HepG2 (cell line): ENCODE measurements around the gene ESR2. TPM values are rescaled to one million over a fixed set of nuclear protein-coding genes. Genes with fewer than 3 reads are reported as not detected.

Experiments
- ATAC-seq: fragments of 200-7000 bp; cut with Tn5 transposase; 3 replicates; pipeline ENCODE4 v1.9.1; 2020; ENCODE audit warnings: mild to moderate bottlenecking, moderate library complexity
- BruUV-seq: library from RNA; stranded (reverse); fragments of 400-500 nt; replicated peaks from 2 replicates; lab custom pipeline; 2021; lab: Mats Ljungman, UMichigan
- CTCF ChIA-PET: fragments of 300-600 bp; formaldehyde crosslinking; extraction: SDS; loops from one replicate; lab custom pipeline; 2021; ENCODE audit warnings: low total read pairs, inconsistent platforms, low intra/inter-chr PET ratio; lab: Yijun Ruan, JAX
- POLR2A ChIA-PET: fragments of 350-600 bp; sonication (Branson Sonifier 250); formaldehyde crosslinking; loops from one replicate; lab custom pipeline; 2020; ENCODE audit warnings: antibody characterized with exemption, inconsistent platforms; lab: Yijun Ruan, JAX
- DNase-seq: peaks from one replicate; pipeline ENCODE4 v3.0.0-alpha.2; 2015; ENCODE audit warnings: low spot score
- FAIRE-seq: peaks from 3 replicates; lab custom pipeline; 2011; peaks lifted over from hg19 to GRCh38; lab: Jason Lieb, UNC
- H2AFZ ChIP-seq: one replicate; pipeline ENCODE4 v1.6.1; 2011; ENCODE audit warnings: low read length, inconsistent platforms
- H3K27ac ChIP-seq: fragments of 300-600 bp; 3 replicates; pipeline ENCODE4 v1.8.0; 2011; ENCODE audit warnings: mixed run types, mild to moderate bottlenecking, mixed read lengths, low read length, inconsistent platforms; ENCODE audit not compliant: insufficient read depth; ENCODE audit errors: extremely low read length
- H3K27me3 ChIP-seq, 2 experiments: fragments of 200-600 bp in 1 of 2; 2 replicates in 1 of 2; 3 replicates in 1 of 2; pipeline versions ENCODE4 v1.6.0 to v1.8.0; 2011; ENCODE audit warnings: low read length in 2 of 2, mild to moderate bottlenecking in 2 of 2, moderate library complexity in 2 of 2, inconsistent platforms in 1 of 2; ENCODE audit not compliant: insufficient read depth in 2 of 2, control insufficient read depth in 1 of 2
- H3K36me3 ChIP-seq, 2 experiments: fragments of 200-600 bp in 1 of 2; replicated peaks in 1 of 2; 2 replicates in 1 of 2; 3 replicates in 1 of 2; pipeline versions ENCODE4 v1.5.1 to v1.8.0; 2011; ENCODE audit warnings: low read length in 2 of 2, inconsistent platforms in 1 of 2; ENCODE audit not compliant: insufficient read depth in 2 of 2, control insufficient read depth in 1 of 2
- H3K4me1 ChIP-seq: 2 replicates; pipeline ENCODE4 v1.5.1; 2012; ENCODE audit warnings: low read length, inconsistent platforms; ENCODE audit not compliant: insufficient read depth
- H3K4me2 ChIP-seq: 2 replicates; pipeline ENCODE4 v1.6.0; 2011; ENCODE audit warnings: low read depth, low read length, inconsistent platforms
- H3K4me3 ChIP-seq, 3 experiments: fragments of 200-600 bp in 1 of 3; sonication (generic), shearing (Covaris generic) in 1 of 3; replicated peaks in 1 of 3; 2 replicates each; pipeline ENCODE4 v1.5.1; 2011 to 2016; ENCODE audit warnings: low read length in 3 of 3, inconsistent platforms in 2 of 3, low read depth in 2 of 3, mild to moderate bottlenecking in 2 of 3, control low read depth in 1 of 3, mixed read lengths in 1 of 3; ENCODE audit not compliant: insufficient read depth in 1 of 3
- H3K79me2 ChIP-seq: one replicate; pipeline ENCODE4 v1.6.1; 2011; ENCODE audit warnings: low read length, inconsistent platforms; ENCODE audit not compliant: insufficient read depth
- H3K9ac ChIP-seq: 2 replicates; pipeline ENCODE4 v1.6.0; 2011; ENCODE audit warnings: mild to moderate bottlenecking, low read depth, low read length, inconsistent platforms; ENCODE audit not compliant: insufficient read depth
- H3K9me3 ChIP-seq: 2 replicates; pipeline ENCODE4 v1.5.1; 2012; ENCODE audit warnings: mild to moderate bottlenecking, low read length
- H4K20me1 ChIP-seq: 2 replicates; pipeline ENCODE4 v1.6.0; 2011; ENCODE audit warnings: inconsistent platforms, mild to moderate bottlenecking, low read length, moderate library complexity; ENCODE audit not compliant: insufficient read depth
- ATM ChIP-seq: fragments of 450-650 bp; IDR thresholded peaks from 2 replicates; pipeline ENCODE4 v1.7.1; 2017; ENCODE audit warnings: mild to moderate bottlenecking, borderline replicate concordance
- KDM6A ChIP-seq: IDR thresholded peaks from 2 replicates; pipeline ENCODE4 v1.6.1; 2016; ENCODE audit warnings: low read depth
- RELA ChIP-seq: sonication (generic); formaldehyde crosslinking; IDR thresholded peaks from 2 replicates; pipeline ENCODE4 v1.4.0; 2020; ENCODE audit warnings: missing genetic modification reagents
- WGBS: methylation state at CpG from one replicate; pipeline ENCODE4 v1.1.6; 2017; ENCODE audit warnings: low lambda C conversion rate; 5-methylcytosine and 5-hydroxymethylcytosine counted together
- in situ Hi-C: cut with HindIII; loops from 2 replicates; pipeline ENCODE4 v1.10.0; 2017; ENCODE audit warnings: low pct_unique_long_range_greater_than_20kb; ENCODE audit not compliant: extremely low pct_ligation_motif_present
- intact Hi-C: fragments of 100-400 bp; cut with micrococcal nuclease; formaldehyde crosslinking; loops from one replicate; pipeline ENCODE4 v1.10.0; 2022; ENCODE audit not compliant: unreplicated experiment
- polyA plus RNA-seq, 8 experiments: library from polyadenylated mRNA; depleted of rRNA in 3 of 8; stranded (reverse) in 7 of 8; unstranded in 1 of 8; fragments of >200 nt; fragmentation: Illumina TruSeq in 4 of 8; extraction: Trizol in 4 of 8; gene quantifications; 2 replicates each; pipeline versions ENCODE4 v1.2.1 to v1.2.3, GENCODE V29; 2011 to 2016; ENCODE audit warnings: low read depth in 4 of 8, missing spikeins in 1 of 8, mixed read lengths in 1 of 8; ENCODE audit not compliant: insufficient read depth in 1 of 8
- total RNA-seq, 5 experiments: library from RNA; depleted of rRNA; stranded (reverse); fragments of >200 nt; fragmentation: Illumina TruSeq; extraction: Trizol; gene quantifications; 2 replicates each; pipeline ENCODE4 v1.2.3, GENCODE V29; 2016; ENCODE audit warnings: low read depth in 1 of 5
- TF ChIP-seq, protein P1 (sequence below): sonication (generic); formaldehyde crosslinking; IDR thresholded peaks from 2 replicates; pipeline ENCODE4 v1.4.0; 2020; ENCODE audit warnings: missing genetic modification reagents
- TF ChIP-seq, protein P2 (sequence below): sonication (generic); formaldehyde crosslinking; IDR thresholded peaks from 2 replicates; pipeline ENCODE4 v1.5.0; 2020; ENCODE audit warnings: missing genetic modification reagents
- TF ChIP-seq, protein P3 (sequence below): sonication (generic); formaldehyde crosslinking; IDR thresholded peaks from 2 replicates; pipeline ENCODE4 v1.4.0; 2020; ENCODE audit warnings: missing genetic modification reagents, mild to moderate bottlenecking, borderline replicate concordance
- TF ChIP-seq, protein P4 (sequence below): sonication (generic); formaldehyde crosslinking; IDR thresholded peaks from 2 replicates; pipeline ENCODE4 v1.4.0; 2020; ENCODE audit warnings: mild to moderate bottlenecking, missing genetic modification reagents
- TF ChIP-seq, protein P5 (sequence below): sonication (generic); formaldehyde crosslinking; IDR thresholded peaks from 2 replicates; pipeline ENCODE4 v1.4.0; 2020; ENCODE audit warnings: missing genetic modification reagents
- TF ChIP-seq, protein P6 (sequence below): IDR thresholded peaks from 2 replicates; pipeline ENCODE4 v1.6.1; 2016; ENCODE audit warnings: missing genetic modification reagents, missing compliant biosample characterization

ESR2 gene
- total and polyA plus RNA-seq, 2 of the 13 experiments (the other 11 are each of a cell fraction or from before 2014, with no cell fraction given): 0.01 to 0.04 TPM

DNA sequence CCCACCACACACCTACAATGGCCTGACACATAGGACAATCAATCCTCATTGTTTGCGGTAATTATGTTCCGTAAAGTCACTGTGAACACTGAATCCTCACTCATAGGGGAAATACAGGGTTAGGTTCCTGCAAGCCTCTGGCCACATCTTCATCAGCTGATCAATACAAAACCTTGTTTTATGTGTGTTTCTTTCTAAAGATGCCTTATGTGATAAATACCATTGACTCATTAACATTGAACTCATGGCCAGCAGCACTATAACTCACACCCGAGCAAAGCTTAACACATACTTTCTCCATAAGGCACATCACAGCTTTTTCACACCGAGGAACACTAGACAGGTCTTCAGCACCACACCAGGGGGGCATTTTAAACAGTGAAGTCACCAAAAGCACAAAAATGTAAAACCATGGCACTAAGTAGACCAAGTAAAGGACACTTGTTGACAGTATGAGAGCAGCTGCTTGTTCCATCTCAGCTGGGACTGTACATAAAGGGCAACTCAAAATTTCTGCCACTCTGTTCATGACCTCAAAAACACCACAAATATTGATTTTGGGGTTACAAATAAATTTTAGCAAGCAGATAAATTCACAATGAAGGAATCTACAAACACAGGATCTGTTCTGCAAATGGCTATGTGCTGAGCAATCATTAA lies 60.5 kb downstream of the ESR2 start (continued):
- TF ChIP-seq, protein P1, sequence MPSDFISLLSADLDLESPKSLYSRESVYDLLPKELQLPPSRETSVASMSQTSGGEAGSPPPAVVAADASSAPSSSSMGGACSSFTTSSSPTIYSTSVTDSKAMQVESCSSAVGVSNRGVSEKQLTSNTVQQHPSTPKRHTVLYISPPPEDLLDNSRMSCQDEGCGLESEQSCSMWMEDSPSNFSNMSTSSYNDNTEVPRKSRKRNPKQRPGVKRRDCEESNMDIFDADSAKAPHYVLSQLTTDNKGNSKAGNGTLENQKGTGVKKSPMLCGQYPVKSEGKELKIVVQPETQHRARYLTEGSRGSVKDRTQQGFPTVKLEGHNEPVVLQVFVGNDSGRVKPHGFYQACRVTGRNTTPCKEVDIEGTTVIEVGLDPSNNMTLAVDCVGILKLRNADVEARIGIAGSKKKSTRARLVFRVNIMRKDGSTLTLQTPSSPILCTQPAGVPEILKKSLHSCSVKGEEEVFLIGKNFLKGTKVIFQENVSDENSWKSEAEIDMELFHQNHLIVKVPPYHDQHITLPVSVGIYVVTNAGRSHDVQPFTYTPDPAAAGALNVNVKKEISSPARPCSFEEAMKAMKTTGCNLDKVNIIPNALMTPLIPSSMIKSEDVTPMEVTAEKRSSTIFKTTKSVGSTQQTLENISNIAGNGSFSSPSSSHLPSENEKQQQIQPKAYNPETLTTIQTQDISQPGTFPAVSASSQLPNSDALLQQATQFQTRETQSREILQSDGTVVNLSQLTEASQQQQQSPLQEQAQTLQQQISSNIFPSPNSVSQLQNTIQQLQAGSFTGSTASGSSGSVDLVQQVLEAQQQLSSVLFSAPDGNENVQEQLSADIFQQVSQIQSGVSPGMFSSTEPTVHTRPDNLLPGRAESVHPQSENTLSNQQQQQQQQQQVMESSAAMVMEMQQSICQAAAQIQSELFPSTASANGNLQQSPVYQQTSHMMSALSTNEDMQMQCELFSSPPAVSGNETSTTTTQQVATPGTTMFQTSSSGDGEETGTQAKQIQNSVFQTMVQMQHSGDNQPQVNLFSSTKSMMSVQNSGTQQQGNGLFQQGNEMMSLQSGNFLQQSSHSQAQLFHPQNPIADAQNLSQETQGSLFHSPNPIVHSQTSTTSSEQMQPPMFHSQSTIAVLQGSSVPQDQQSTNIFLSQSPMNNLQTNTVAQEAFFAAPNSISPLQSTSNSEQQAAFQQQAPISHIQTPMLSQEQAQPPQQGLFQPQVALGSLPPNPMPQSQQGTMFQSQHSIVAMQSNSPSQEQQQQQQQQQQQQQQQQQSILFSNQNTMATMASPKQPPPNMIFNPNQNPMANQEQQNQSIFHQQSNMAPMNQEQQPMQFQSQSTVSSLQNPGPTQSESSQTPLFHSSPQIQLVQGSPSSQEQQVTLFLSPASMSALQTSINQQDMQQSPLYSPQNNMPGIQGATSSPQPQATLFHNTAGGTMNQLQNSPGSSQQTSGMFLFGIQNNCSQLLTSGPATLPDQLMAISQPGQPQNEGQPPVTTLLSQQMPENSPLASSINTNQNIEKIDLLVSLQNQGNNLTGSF (CRISPR knock-in tag): no peak
- TF ChIP-seq, all 625 proteins: peak for 0

DNA sequence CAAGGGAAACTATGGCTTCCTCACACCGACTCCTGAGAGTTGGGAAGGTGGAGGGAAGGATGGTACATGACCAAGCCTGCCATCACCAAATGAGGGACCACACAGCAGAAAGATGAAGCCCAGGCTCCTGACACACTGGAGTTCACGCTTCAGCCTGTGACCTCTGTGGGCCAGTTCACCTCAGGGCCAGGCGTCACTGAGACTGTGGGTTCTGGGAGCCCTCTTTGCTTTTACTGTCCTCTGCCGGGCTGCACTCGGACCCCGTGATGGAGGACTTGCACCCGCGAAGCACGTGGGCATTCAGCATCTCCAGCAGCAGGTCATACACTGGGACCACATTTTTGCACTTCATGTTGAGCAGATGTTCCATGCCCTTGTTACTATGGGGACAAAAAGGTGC lies 61.2 kb downstream of the ESR2 start:
- no peaks in the 10 kb centered on the region for H3K79me2 ChIP-seq
- DNase-seq (no peak), ATAC-seq (no peak), FAIRE-seq (no peak)
- H3K36me3 ChIP-seq: no peaks in the 10 kb centered on the region; a peak in 1 of 5 replicates
- no peaks in the 10 kb centered on the region for H4K20me1 ChIP-seq
- no peak overlapping the region for H2AFZ ChIP-seq
- no peaks in the 10 kb centered on the region for H3K9me3 ChIP-seq
- H3K4me1 ChIP-seq: no peaks in the 10 kb centered on the region
- no peak overlapping the region for H3K9ac ChIP-seq
- H3K27ac ChIP-seq: no peak overlapping the region
- 88% methylated on average over 7 of the region's 9 CpGs for WGBS
- no peak overlapping the region for H3K4me2 ChIP-seq
- no peaks in the 10 kb centered on the region; a peak in 1 of 5 replicates for H3K27me3 ChIP-seq
- ChIA-PET CTCF (no interaction called here), POLR2A (no interaction called here)
- BruUV-seq: no TSS peak
- in situ Hi-C loops (no loop called here), intact Hi-C loops (no loop called here)
- H3K4me3 ChIP-seq: no peak overlapping the region
- TF ChIP-seq, protein P2, sequence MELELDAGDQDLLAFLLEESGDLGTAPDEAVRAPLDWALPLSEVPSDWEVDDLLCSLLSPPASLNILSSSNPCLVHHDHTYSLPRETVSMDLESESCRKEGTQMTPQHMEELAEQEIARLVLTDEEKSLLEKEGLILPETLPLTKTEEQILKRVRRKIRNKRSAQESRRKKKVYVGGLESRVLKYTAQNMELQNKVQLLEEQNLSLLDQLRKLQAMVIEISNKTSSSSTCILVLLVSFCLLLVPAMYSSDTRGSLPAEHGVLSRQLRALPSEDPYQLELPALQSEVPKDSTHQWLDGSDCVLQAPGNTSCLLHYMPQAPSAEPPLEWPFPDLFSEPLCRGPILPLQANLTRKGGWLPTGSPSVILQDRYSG (CRISPR knock-in tag): no peak
- TF ChIP-seq RELA: no peak
- TF ChIP-seq, protein P3, sequence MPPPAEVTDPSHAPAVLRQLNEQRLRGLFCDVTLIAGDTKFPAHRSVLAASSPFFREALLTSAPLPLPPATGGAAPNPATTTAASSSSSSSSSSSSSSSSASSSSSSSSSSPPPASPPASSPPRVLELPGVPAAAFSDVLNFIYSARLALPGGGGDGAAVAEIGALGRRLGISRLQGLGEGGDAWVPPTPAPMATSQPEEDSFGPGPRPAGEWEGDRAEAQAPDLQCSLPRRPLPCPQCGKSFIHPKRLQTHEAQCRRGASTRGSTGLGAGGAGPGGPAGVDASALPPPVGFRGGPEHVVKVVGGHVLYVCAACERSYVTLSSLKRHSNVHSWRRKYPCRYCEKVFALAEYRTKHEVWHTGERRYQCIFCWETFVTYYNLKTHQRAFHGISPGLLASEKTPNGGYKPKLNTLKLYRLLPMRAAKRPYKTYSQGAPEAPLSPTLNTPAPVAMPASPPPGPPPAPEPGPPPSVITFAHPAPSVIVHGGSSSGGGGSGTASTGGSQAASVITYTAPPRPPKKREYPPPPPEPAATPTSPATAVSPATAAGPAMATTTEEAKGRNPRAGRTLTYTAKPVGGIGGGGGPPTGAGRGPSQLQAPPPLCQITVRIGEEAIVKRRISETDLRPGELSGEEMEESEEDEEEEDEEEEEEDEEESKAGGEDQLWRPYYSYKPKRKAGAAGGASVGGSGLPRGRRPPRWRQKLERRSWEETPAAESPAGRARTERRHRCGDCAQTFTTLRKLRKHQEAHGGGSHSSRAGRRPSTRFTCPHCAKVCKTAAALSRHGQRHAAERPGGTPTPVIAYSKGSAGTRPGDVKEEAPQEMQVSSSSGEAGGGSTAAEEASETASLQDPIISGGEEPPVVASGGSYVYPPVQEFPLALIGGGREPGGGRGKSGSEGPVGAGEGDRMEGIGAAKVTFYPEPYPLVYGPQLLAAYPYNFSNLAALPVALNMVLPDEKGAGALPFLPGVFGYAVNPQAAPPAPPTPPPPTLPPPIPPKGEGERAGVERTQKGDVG: no peak
- TF ChIP-seq, protein P4, sequence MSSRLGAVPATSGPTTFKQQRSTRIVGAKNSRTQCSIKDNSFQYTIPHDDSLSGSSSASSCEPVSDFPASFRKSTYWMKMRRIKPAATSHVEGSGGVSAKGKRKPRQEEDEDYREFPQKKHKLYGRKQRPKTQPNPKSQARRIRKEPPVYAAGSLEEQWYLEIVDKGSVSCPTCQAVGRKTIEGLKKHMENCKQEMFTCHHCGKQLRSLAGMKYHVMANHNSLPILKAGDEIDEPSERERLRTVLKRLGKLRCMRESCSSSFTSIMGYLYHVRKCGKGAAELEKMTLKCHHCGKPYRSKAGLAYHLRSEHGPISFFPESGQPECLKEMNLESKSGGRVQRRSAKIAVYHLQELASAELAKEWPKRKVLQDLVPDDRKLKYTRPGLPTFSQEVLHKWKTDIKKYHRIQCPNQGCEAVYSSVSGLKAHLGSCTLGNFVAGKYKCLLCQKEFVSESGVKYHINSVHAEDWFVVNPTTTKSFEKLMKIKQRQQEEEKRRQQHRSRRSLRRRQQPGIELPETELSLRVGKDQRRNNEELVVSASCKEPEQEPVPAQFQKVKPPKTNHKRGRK (CRISPR knock-in tag): no peak
- TF ChIP-seq KDM6A (CRISPR knock-in tag): no peak
- TF ChIP-seq ATM: no peak
- TF ChIP-seq, protein P5, sequence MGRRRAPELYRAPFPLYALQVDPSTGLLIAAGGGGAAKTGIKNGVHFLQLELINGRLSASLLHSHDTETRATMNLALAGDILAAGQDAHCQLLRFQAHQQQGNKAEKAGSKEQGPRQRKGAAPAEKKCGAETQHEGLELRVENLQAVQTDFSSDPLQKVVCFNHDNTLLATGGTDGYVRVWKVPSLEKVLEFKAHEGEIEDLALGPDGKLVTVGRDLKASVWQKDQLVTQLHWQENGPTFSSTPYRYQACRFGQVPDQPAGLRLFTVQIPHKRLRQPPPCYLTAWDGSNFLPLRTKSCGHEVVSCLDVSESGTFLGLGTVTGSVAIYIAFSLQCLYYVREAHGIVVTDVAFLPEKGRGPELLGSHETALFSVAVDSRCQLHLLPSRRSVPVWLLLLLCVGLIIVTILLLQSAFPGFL (CRISPR knock-in tag): no peak
- TF ChIP-seq, protein P6, sequence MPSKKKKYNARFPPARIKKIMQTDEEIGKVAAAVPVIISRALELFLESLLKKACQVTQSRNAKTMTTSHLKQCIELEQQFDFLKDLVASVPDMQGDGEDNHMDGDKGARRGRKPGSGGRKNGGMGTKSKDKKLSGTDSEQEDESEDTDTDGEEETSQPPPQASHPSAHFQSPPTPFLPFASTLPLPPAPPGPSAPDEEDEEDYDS: no peak
